ENCODE data around the gene GNAL.

- no peak for TF ChIP-seq CTCF (IDR thresholded peaks at IDR 0.05; ENCODE audit: insufficient read depth, low read length, poor library complexity, severe bottlenecking)
- no peak for TF ChIP-seq EZH2phosphoT487 (conservative IDR thresholded peaks at IDR 0.05; ENCODE audit: low read length)
These were observed 40.5 kb downstream of the GNAL start for GRCh38 chr18:11729556-11729955.
